ENCODE results near the gene TMCO4. TPM values are rescaled to one million over a fixed set of nuclear protein-coding genes. Genes with fewer than 3 reads are reported as not detected.
A peak's percentile ranks its signal among the peaks of the same experiment; 100 is the strongest.
"Not testable (repeated sequence)": the region's sequence is repeated elsewhere in the genome, so short reads cannot be mapped to it uniquely, and the experiment has no call there.

Gene TMCO4
- total RNA-seq (2014; rRNA removed; shearing (Covaris generic)) = 13.1 and 18.9 TPM in 2 replicates
- polyA plus RNA-seq (2015; cell fraction: cytosol; rRNA removed) = 8.9 and 10.0 TPM in 2 replicates
- 11.9 and 12.6 TPM in 2 replicates for polyA plus RNA-seq (2015; cell fraction: nucleus; rRNA removed)

DNA sequence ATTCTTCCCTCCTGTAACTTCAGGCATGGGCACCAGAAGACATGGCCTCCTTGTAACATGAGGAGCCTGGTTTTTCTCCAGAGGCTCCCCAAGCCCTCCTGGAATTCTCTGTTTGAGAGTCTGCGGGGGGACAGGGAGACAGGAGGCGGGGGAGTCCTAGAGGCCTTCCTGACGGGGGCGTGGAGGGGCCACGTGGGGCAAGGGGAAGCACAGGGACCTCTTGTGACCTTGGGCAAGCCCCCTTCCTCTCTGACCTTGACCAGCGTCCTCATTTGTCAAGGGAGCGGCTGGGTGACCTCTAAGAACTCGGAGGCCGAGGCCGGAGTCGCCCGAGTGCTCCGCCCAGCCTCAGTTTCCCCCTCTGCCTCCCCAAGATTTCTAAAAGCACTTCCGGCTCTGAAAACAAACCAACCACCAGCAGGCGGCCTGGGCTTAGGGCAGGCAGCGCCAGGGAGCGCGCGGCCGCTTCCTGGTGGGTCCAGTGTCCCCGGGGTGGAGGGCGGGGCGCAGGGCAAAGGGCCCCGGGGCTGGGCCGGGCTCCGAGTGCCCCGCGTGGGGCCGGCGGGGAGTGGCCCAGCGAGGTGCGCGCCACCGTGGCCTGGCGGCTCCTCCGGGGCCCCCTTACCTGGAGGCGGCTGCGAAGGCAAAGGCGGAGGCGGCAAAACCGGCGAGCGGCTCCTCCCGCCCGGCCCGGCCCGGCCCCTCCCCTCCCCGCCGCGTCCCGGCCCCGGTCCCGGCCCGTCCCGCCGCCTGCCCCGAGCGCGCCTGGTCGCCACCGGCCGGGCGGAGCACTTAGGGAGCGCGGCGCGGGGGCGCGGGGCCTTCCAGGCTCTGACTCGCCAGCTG, at the start of gene TMCO4:
Gene TMCO4 (minus strand): TSS at position 687 of the 846 bp plus-strand sequence. CDS start 19,158 bp downstream, outside the sequence.
- peak; percentile 37 for DNase-seq (ENCODE audit: low read depth)

DNA sequence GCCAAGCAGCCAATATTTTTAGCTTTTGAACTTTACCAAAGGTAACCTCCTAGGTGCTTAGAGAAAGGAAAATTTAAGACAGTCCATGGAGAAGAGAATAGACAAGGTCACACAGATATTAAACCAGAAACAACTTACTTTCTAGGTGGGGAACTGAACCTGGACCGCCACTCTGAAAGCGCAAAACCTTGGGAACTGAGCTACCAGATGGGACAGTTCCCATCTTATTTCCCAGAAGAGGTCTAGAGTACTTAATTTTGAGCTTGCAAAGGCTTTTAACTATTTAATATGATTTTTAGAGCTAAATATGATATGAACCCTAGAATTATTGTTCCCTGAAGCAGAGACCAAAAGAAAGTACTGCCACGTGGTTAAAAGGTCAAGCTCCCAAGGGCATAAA, 49.6 kb upstream of the TMCO4 start:
- DNase-seq (ENCODE audit: low read depth) = not testable (repeated sequence)

DNA sequence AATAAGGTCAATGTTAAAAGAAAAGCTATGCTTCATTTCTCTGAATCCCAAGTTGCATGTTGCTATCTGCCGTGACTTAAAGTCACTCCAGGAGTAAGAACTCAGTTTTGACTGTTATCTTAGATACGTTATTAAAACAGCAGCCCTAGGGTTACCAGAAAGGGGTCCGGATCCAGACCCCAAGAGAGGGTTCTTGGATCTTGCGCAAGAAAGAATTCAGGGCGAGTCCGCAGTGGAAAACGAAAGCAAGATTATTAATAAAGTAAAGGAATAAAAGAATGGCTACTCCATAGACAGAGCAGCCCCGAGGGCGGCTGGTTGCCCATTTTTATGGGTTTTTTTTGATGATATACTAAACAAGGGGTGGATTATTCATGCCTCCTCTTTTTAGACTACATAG, 47.6 kb upstream of the TMCO4 start:
- DNase-seq (ENCODE audit: low read depth) = not testable (repeated sequence)

DNA sequence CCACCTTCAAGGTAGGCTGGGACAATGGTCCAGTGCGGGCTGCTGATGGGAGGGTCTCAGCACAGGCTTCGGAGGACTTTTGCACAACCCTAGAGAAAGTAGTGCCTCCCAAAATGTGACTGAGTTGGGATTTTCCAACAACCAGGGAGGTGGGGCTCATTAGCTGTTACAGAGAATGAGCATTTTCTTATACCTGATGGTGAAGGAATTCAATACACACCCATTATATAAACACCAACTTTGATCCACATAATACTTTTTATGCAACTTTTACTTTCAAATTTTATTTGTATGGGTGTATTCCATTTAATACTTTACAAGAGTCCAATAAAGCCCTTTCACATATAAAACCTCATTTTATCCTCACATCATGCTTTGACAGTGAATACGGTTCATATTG, 46.6 kb upstream of the TMCO4 start:
- DNase-seq (ENCODE audit: low read depth) = no peak

DNA sequence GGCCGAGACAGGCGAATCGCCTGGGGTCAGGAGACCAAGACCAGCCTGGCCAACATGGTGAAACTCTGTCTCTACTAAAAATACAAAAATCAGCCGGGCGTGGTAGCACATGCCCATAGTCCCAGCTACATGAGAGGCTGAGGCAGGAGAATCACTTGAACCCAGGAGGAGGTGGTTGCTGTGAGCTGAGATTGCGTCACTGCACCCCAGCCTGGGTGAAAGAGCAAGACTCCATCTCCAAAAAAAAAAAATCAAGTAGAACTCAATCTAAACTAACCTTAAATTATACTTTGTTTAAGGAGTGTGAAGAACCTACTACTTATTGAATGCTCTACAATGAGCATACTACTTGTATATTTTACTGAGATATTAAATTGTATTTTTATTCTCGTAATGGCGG, 45.8 kb upstream of the TMCO4 start:
- DNase-seq (ENCODE audit: low read depth) = no peak

DNA sequence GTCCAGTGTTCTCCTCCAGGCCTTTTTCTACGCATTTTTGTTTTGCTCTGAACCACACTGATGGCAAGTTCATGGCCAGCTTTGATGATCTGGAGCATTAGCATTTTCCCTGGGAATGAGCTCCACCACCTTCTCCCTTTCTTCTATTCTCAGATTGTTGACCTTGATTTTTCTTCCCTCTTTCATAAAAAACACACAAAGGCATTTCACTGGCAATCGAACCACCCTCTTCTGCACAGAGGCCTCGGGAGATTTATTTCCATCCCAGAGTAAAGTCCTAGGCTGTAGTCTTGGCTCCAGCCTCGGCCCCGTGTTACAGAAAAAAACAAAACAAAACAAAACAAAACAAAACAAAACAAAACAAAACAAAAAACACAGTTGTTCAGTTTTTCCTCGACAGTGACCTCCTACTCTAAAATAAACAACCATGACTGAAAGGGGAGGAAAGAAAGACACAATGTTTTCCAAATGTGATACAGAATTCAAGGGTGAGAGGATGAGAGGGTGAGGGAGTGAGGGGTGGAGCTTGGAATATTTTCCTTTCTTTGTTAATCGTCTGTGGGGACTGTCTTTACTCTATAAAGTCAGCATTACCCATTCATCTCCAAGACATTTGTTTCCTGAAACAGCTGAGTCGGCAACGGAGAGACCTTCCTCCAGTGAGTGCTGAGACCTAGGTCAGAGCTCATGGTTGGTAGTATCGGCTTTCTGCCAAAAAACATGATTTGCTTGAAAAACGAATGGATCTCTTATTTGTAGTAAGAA, 45.2 kb upstream of the TMCO4 start:
- DNase-seq (ENCODE audit: low read depth) = no peak

DNA sequence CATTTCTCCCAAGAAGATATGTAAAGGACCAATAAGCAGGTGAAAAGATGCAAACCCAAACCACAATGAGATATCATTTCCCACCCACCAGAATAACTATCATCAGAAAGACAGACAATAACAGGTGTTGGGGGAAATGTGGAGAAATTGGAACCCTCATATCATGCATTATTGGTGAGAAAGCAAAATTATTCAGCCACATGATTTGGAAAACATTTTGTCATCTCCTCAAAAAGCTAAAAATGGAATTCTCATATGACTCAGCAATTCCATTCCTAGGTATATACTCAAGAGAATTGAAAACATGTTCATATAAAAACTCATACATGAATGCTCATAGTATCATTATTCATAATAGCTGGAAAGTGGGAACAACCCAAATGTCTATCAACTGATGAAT, 40.5 kb upstream of the TMCO4 start:
- no peak for DNase-seq (ENCODE audit: low read depth)

DNA sequence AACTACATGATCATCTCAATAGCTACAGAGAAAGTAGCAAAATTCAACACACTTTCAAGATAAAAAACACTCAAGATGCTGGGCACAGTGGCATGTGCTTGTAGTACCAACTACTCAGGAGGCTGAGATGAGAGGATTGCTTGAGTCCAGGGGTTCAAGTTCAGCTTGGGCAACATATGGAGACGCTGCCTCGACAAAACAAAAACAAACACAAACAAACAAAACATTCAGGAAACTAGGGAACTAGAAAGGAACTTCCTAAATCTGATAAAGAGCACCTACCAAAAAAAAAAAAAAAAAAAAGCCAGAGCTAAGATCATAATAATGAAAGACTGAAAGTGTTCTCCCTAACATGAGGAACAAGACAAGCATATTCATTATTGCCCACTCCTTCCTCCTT, 38.1 kb upstream of the TMCO4 start:
- DNase-seq (ENCODE audit: low read depth) = no peak

DNA sequence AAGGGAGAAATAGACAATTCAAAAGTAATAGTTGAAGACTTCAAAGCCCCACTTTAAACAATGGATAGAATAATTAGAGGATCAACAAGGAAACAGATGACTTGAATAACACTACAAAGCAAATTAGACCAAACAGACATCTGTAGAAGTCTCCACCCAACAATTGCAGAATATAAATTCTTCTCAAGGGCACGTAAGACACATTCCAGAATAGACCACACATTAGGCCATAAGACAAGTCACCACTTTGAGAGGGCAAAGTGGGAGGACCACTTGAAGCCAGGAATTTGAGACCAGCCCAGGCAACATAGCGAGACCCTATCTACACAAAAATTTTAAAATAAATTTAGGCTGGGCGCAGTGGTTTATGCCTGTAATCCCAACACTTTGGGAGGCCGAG, 35.9 kb upstream of the TMCO4 start:
- no peak for DNase-seq (ENCODE audit: low read depth)

DNA sequence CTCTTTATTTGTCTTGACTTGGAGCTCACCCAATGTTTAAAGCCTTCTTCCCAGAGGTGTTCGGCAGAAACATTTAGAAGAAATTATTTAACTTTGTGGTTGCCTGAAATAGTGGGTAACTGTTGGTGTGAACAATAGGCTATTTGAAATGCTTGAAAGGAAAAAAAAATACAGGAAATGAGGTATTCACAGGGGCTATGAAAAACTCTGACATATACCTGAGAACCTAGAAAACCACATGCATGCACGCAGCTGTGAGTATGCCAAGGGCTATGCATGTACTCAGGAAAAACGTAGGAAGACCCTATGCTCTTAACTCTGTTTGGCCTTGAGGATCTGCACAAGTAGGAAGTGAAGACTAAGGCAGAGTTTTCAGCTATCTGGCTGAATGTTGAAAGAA, 31.7 kb upstream of the TMCO4 start:
- DNase-seq (ENCODE audit: low read depth) = peak; percentile 66

DNA sequence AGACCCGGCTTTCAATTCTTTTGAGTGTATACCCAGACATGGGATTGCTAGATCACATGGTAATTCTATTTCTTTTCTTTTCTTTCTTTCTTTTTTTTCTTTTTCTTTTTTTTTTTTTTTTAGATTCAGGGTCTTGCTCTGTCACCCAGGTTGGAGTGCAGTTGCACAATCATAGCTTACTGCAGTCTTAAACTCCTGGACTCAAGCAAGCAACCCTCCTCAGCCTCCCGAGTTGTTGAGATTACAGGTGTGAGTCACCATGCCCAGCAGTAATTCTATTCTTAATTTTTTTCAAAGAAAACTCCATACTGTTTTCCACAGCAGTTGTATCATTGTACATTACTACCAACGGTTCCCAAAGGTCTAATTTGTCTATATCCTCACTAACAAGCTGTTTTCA, 28.8 kb upstream of the TMCO4 start:
- peak; percentile 47 for DNase-seq (ENCODE audit: low read depth)

DNA sequence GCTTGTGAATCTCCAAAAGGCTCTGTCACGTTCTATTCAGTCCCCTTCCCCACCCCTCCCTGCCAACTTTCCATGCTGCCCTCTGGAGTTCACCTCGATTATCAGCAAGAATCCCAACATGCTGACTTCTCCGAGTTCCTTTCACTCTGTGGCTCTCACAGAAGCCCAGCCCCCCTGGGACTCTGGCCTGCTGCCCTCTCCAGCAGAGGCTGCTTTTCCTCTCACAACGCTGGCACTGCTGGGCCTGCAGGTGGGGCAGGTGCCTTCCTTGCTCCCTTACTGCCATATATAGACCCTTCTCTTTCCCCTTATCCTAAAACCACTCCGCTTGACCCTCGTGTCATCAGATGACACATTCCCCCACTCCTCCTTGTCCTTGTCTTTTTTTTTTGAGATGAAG, 25.6 kb upstream of the TMCO4 start:
- no peak for DNase-seq (ENCODE audit: low read depth)

DNA sequence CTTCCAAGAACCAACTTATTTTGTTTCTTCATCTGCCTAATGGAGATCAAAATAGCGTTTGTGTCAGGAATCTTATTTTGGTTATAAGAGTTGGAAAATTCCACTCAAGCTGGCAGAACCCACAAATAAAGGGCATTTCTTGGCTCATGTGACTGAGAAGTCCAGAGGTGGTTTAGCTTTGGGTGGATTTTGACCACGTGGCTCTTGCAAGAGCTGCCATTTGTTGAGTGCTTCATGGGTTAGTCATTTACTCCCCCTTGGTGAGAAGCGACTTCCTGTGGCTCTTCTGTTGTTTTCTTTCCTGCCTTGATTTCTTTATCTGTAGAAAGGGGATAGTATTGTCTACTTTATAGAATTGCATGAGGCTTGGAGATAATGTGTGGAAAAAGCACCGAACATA, 24.8 kb upstream of the TMCO4 start:
- peak; percentile 45 for DNase-seq (ENCODE audit: low read depth)

DNA sequence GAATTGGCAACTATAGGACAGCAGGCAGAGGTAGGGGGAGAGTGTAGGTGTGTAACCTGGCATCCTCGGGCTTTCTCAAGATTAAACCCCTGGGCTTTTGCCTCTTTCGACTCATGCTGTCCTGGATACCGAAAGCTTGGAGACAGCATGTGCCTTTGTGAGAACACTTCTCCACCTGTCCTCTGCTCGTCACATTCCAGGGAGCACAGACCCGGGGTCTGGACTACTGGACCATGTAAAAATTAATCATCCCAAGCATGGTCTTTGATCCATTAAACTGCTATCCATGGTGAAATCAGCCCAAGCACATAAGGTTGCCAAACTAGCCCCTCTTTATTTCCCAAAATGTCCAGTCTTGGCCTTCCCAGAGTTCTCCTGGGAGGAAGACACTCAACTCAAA, 24.3 kb upstream of the TMCO4 start:
- no peak for DNase-seq (ENCODE audit: low read depth)

DNA sequence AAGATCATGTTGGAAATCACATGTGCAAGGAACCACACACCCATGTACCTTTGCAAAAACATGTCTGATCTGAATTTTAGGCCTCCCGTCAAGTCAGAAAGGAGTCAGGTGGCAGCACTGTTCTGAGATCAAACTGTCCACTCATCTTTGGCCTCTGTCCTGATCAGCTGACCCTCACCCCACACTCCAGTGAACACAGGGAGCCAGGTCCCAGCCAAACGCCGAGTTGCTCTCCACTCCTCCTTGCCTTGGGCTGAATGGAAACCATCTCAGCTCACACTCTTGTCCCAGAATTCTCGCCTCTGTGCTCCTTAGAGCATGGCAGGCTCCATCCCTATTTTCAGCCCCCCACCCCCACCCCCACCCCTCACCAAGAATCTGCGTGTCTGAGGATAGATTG, 20.0 kb upstream of the TMCO4 start:
- no peak for DNase-seq (ENCODE audit: low read depth)

DNA sequence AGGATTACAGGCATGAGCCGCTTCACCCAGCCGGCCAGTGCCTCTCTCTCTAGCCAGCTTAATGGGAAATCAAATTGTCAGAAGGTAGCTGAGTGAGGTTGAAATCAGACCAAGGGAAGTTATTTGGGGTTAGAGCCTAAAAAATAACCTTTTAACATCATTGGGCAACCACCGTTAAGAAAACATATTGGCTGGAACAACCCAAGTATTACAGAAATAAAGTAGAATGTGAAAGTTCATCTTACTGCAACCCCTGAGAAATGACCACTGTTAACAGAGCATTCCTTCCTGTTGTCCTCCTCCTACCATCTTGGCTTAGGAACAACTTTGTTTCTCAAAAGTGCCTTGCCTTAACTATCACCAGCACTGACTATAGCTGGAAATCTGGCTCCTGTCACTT, 18.6 kb upstream of the TMCO4 start:
- no peak for DNase-seq (ENCODE audit: low read depth)

DNA sequence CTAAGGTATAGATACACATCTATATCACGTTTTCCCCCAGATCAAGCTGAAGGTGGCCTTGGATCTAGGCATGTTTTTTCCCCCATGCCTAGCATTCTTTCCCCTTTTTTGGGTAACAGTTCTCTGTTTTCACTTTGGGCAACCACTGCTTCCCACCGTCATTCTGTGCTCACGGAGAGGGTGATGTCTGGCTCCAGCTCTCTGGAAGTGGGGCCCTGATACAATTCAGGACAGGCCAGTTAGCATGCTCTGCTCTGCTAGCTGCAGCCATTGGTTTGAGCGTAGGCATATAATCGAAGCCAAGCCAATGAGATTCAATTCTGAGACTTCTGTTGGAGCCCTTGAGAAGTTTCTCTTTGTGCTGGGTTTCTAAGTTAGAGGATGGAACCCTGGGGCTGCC, 17.4 kb upstream of the TMCO4 start:
- no peak for DNase-seq (ENCODE audit: low read depth)

DNA sequence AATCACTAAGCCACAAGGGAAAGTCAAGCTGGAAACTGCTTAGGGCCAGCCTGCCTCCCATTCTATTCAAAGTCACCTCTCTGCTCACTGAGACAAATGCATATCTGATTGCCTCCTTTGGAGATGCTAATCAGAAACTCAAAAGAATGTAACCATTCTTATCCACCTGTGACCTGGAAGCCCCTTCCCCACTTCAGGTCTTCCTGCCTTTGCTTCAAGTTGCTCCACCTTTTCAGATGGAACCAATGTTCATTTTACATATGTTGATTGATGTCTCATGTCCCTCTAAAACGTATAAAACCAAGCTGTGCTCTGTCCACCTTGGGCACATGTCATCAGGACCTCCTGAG, 17.0 kb upstream of the TMCO4 start:
- not testable (repeated sequence) for DNase-seq (ENCODE audit: low read depth)

DNA sequence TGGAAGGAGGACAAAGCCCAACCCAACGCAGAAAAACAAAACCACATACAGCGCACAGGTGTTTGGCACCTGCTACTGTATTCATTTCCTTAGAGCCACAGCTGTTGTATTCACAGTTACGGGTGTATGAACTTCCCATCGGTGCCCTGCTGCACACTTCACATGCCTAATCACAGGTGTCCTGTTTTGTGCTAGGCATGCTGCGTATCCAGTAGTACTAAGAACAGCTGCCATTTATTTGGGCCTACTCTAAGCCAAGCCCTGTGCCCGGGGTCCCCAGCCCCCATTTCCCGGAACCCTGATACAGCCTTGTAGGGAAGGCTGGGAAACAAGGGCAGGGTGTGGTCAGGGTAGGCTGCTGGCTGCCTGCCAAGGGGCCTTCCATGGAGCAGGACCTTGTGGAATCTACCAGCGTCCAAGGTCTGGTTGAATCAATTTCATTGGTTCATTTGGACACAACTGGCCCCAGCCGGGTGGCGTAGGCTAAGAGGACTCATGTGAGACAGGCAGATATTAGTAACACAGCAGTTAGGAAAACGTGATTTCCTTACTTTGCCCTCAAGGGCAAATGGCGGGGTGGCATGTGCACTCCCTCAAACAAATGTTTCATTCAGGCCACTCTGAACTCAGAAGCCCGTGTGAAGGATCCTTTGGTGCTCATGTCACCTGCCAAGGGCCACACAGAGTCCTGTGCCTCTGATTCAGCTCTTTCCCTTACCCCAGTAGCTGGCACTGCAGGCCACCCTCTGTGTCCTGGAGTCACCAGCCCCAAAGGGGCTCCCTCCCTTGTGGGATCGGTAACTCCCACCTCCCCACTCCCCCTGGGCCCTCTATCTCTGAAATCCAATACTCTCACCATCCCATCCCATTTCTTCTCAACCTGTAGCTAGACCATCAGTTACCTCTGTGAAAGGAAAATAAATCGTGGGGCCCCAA, 16.4 kb upstream of the TMCO4 start:
- no peak for DNase-seq (ENCODE audit: low read depth)

DNA sequence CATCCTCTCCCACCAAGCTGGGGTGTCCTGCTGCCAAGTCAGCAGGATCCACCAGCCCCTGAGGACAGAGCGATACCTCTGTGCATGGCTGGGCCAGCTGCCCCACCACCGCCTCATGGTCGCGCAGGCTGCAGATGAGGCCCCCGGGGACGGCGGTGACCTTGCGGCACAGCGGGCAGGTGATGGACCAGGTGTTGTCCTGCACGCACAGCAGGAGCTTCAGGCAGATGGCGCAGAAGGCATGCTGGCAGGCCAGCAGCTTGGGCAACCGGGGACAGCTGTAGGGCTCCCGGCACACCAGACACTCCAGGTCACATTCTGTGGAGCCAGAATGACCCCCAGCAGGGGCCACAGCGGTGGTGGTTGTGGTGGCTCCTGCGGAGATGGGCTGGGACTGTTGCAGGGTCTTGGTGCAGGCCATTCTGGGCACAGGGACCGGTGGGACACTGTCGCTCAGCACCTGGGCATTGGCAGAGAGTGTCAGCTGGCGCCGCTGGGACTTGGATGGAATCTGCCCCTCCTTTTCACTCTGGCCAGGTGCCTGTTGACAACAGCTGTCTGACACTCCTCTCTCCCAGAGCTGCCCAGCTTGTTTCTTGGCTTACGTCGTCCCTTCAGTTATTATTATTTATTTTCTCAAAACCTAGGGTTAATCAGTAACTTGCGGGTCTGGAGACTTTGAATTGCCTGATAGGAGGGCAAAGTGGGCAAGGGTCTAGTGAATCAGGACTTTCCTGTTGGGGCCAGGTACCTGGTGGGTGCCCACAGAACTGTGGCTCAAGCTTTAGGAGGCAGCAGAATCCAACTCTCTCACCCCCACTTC, 15.2 kb upstream of the TMCO4 start, which contains the start of gene RNF186:
Gene RNF186 (minus strand): TSS at position 603 of the 823 bp plus-strand sequence. CDS start 182 bp downstream, at position 421.
- no peak for DNase-seq (ENCODE audit: low read depth)
